IMR-90 (cell line): Measurements from ENCODE around the gene SRBD1. TPM values are rescaled to one million over a fixed set of nuclear protein-coding genes. Genes with fewer than 3 reads are reported as not detected.
A peak's percentile ranks its signal among the peaks of the same experiment; 100 is the strongest.

Source experiments
- ATAC-seq: fragments of 200-7000 bp; cut with Tn5 transposase; 2 replicates; pipeline ENCODE4 v1.9.1; 2020; ENCODE audit warnings: low read depth, mild to moderate bottlenecking, moderate library complexity
- BruUV-seq: library from RNA; stranded (reverse); fragments of 400-500 nt; replicated peaks from 2 replicates; lab custom pipeline; 2021; lab: Mats Ljungman, UMichigan
- CTCF ChIA-PET: fragments of 300-600 bp; formaldehyde crosslinking; extraction: SDS; loops from one replicate; lab custom pipeline; 2021; ENCODE audit warnings: antibody characterized with exemption; lab: Yijun Ruan, JAX
- POLR2A ChIA-PET: fragments of 300-600 bp; sonication (Branson Sonifier 250); formaldehyde crosslinking; loops from one replicate; lab custom pipeline; 2022; ENCODE audit warnings: antibody characterized with exemption; ENCODE audit not compliant: unreplicated experiment; lab: Charles Lee
- DNase-seq: peaks from one replicate; pipeline ENCODE4 v3.0.0; 2013
- H2AFZ ChIP-seq: replicated peaks from 2 replicates; pipeline ENCODE3; 2013; ENCODE audit warnings: low read length, mild to moderate bottlenecking; ENCODE audit not compliant: poor library complexity
- H2AK5ac ChIP-seq: 2 replicates; pipeline ENCODE4 v1.6.1; 2013; ENCODE audit warnings: low read depth, low read length, inconsistent platforms
- H2AK9ac ChIP-seq: replicated peaks from 2 replicates; pipeline ENCODE3; 2013; ENCODE audit warnings: mild to moderate bottlenecking, low read depth, low read length, moderate library complexity; ENCODE audit not compliant: poor library complexity
- H2BK120ac ChIP-seq: 2 replicates; pipeline ENCODE4 v1.6.1; 2013; ENCODE audit warnings: low read depth, low read length, inconsistent platforms
- H2BK15ac ChIP-seq: 3 replicates; pipeline ENCODE4 v1.6.1; 2013; ENCODE audit warnings: low read depth, low read length, inconsistent platforms
- H2BK20ac ChIP-seq: 2 replicates; pipeline ENCODE4 v1.6.1; 2013; ENCODE audit warnings: low read depth, mild to moderate bottlenecking, inconsistent platforms, low read length, moderate library complexity
- H2BK5ac ChIP-seq: 2 replicates; pipeline ENCODE4 v1.6.1; 2013; ENCODE audit warnings: mild to moderate bottlenecking, low read depth, low read length, inconsistent platforms; ENCODE audit not compliant: poor library complexity, severe bottlenecking
- H3K14ac ChIP-seq: replicated peaks from 2 replicates; pipeline ENCODE4 v1.6.1; 2013; ENCODE audit warnings: low read depth, low read length, inconsistent platforms
- H3K18ac ChIP-seq: 2 replicates; pipeline ENCODE4 v1.6.1; 2013; ENCODE audit warnings: low read depth, low read length, control low read depth
- H3K23ac ChIP-seq: 2 replicates; pipeline ENCODE4 v1.6.1; 2013; ENCODE audit warnings: low read depth, low read length, inconsistent platforms
- H3K27ac ChIP-seq: 2 replicates; pipeline ENCODE4 v1.5.1; 2013; ENCODE audit warnings: mild to moderate bottlenecking, control low read depth, low read length; ENCODE audit not compliant: insufficient read depth
- H3K27me3 ChIP-seq: 2 replicates; pipeline ENCODE4 v1.6.1; 2013; ENCODE audit warnings: low read length; ENCODE audit not compliant: control insufficient read depth, insufficient read depth
- H3K36me3 ChIP-seq: 2 replicates; pipeline ENCODE4 v1.6.1; 2013; ENCODE audit warnings: low read length, mixed read lengths; ENCODE audit not compliant: control insufficient read depth, insufficient read depth
- H3K4ac ChIP-seq: 2 replicates; pipeline ENCODE4 v1.6.1; 2013; ENCODE audit warnings: low read depth, low read length, inconsistent platforms
- H3K4me1 ChIP-seq: 2 replicates; pipeline ENCODE4 v1.6.1; 2013; ENCODE audit warnings: low read length, mixed read lengths; ENCODE audit not compliant: control insufficient read depth, insufficient read depth
- H3K4me2 ChIP-seq: 2 replicates; pipeline ENCODE4 v1.6.1; 2013; ENCODE audit warnings: low read depth, mild to moderate bottlenecking, control low read depth, low read length, moderate library complexity
- H3K4me3 ChIP-seq: 2 replicates; pipeline ENCODE4 v1.5.1; 2013; ENCODE audit warnings: low read depth, mild to moderate bottlenecking, control low read depth, low read length, moderate library complexity; ENCODE audit not compliant: insufficient read depth
- H3K56ac ChIP-seq: 2 replicates; pipeline ENCODE4 v1.6.1; 2013; ENCODE audit warnings: low read length, inconsistent platforms; ENCODE audit not compliant: insufficient read depth; ENCODE audit errors: extremely low read depth
- H3K79me1 ChIP-seq, 2 experiments: 2 replicates each; pipeline ENCODE4 v1.6.1; 2013; ENCODE audit warnings: low read length in 2 of 2, inconsistent platforms in 1 of 2, low read depth in 1 of 2
- H3K9ac ChIP-seq: 2 replicates; pipeline ENCODE4 v1.6.1; 2013; ENCODE audit warnings: low read depth, low read length, control low read depth
- H3K9me1 ChIP-seq: 2 replicates; pipeline ENCODE4 v1.6.1; 2013; ENCODE audit warnings: low read length, inconsistent platforms; ENCODE audit not compliant: insufficient read depth
- H3K9me3 ChIP-seq: 2 replicates; pipeline ENCODE4 v1.6.1; 2013; ENCODE audit warnings: low read length; ENCODE audit not compliant: control insufficient read depth, insufficient read depth
- H4K20me1 ChIP-seq: 2 replicates; pipeline ENCODE4 v1.6.1; 2013; ENCODE audit warnings: low read length, inconsistent platforms; ENCODE audit not compliant: insufficient read depth
- H4K5ac ChIP-seq: 2 replicates; pipeline ENCODE4 v1.6.1; 2013; ENCODE audit warnings: mild to moderate bottlenecking, low read depth, low read length, control low read depth
- H4K8ac ChIP-seq, 2 experiments: 2 replicates each; pipeline ENCODE4 v1.6.1; 2013; ENCODE audit warnings: low read depth in 2 of 2, low read length in 2 of 2, control low read depth in 1 of 2, inconsistent platforms in 1 of 2
- H4K91ac ChIP-seq: 2 replicates; pipeline ENCODE4 v1.6.1; 2013; ENCODE audit warnings: low read depth, low read length, inconsistent platforms; ENCODE audit not compliant: insufficient read depth
- BHLHE40 ChIP-seq: fragments of 150-350 bp; IDR thresholded peaks from 2 replicates; pipeline ENCODE4 v1.6.1; 2016; ENCODE audit warnings: mild to moderate bottlenecking, low read depth, low read length
- CEBPB ChIP-seq: IDR thresholded peaks from 2 replicates; pipeline ENCODE4 v1.6.1; 2012; ENCODE audit warnings: low read depth, low read length, improper control_type of control experiment
- CHD1 ChIP-seq: IDR thresholded peaks from 2 replicates; pipeline ENCODE4 v1.6.1; 2012; ENCODE audit warnings: low read depth, low read length, improper control_type of control experiment
- ELK1 ChIP-seq: fragments of 150-350 bp; IDR thresholded peaks from 2 replicates; pipeline ENCODE4 v1.6.1; 2016; ENCODE audit warnings: low read depth, mild to moderate bottlenecking, low read length, moderate library complexity, borderline replicate concordance
- FOS ChIP-seq: fragments of 150-350 bp; IDR thresholded peaks from 2 replicates; pipeline ENCODE4 v1.6.1; 2016; ENCODE audit warnings: low read depth, low read length
- MAFK ChIP-seq: IDR thresholded peaks from 2 replicates; pipeline ENCODE4 v1.6.1; 2012; ENCODE audit warnings: low read depth, low read length, improper control_type of control experiment
- MAZ ChIP-seq: IDR thresholded peaks from 2 replicates; pipeline ENCODE4 v1.6.1; 2012; ENCODE audit warnings: low read depth, mild to moderate bottlenecking, low read length, improper control_type of control experiment, moderate library complexity, borderline replicate concordance
- MXI1 ChIP-seq: IDR thresholded peaks from 2 replicates; pipeline ENCODE4 v1.6.1; 2012; ENCODE audit warnings: low read depth, mild to moderate bottlenecking, low read length, moderate library complexity, borderline replicate concordance
- NFE2L2 ChIP-seq: fragments of 150-350 bp; IDR thresholded peaks from 2 replicates; pipeline ENCODE4 v1.6.1; 2016; ENCODE audit warnings: low read depth, mild to moderate bottlenecking, low read length
- POLR2A ChIP-seq: IDR thresholded peaks from 2 replicates; pipeline ENCODE4 v1.6.1; 2012; ENCODE audit warnings: mild to moderate bottlenecking, low read depth, low read length
- RAD21 ChIP-seq: IDR thresholded peaks from 2 replicates; pipeline ENCODE4 v1.6.1; 2012; ENCODE audit warnings: low read length, improper control_type of control experiment
- RFX5 ChIP-seq: IDR thresholded peaks from 2 replicates; pipeline ENCODE4 v1.8.0; 2012; ENCODE audit warnings: low read depth, mild to moderate bottlenecking, low read length, moderate library complexity
- SMC3 ChIP-seq: fragments of 150-350 bp; IDR thresholded peaks from 2 replicates; pipeline ENCODE4 v1.6.1; 2016; ENCODE audit warnings: low read depth, mild to moderate bottlenecking, antibody characterized with exemption, low read length, moderate library complexity
- WGBS, 2 experiments: methylation state at CpG; one replicate each; pipeline versions ENCODE4 v1.1.5 to v1.1.7; 2013; ENCODE audit warnings: missing lambda C conversion rate in 2 of 2; ENCODE audit not compliant: insufficient read length in 1 of 2; ENCODE audit errors: extremely low coverage in 2 of 2; 5-methylcytosine and 5-hydroxymethylcytosine counted together
- dilution Hi-C: fragments of 300-500 bp; cut with HindIII; formaldehyde crosslinking; loops from one replicate; pipeline ENCODE4 v1.14.3; 2018; ENCODE audit warnings: low sequenced_read_pairs; ENCODE audit not compliant: unreplicated experiment
- in situ Hi-C: fragments of 300-500 bp; cut with MboI; formaldehyde crosslinking; loops from 3 replicates; pipeline ENCODE4 v1.14.3; 2019; ENCODE audit warnings: low sequenced_read_pairs, inconsistent platforms, mixed read lengths
- intact Hi-C: fragments of 100-400 bp; cut with micrococcal nuclease; formaldehyde crosslinking; loops from 2 replicates; pipeline ENCODE4 v1.10.0; 2022
- polyA plus RNA-seq, 3 experiments: library from polyadenylated mRNA; depleted of rRNA; stranded (reverse); fragments of >200 nt; gene quantifications; 2 replicates each; pipeline ENCODE4 v1.2.3, GENCODE V29; 2012; ENCODE audit warnings: low replicate concordance in 1 of 3
- total RNA-seq: library from RNA; depleted of rRNA; stranded (reverse); fragments of >200 nt; gene quantifications from 2 replicates; pipeline ENCODE4 v1.2.3, GENCODE V29; 2012
- TF ChIP-seq, protein P1 (sequence below): fragments of 150-350 bp; IDR thresholded peaks from 2 replicates; pipeline ENCODE4 v1.6.1; 2017; ENCODE audit warnings: mild to moderate bottlenecking, antibody characterized with exemption, low read length, low read depth
- TF ChIP-seq, protein P2 (sequence below): conservative IDR thresholded peaks from 2 replicates; pipeline ENCODE4 v1.5.1; 2012; ENCODE audit warnings: mild to moderate bottlenecking, low read depth, low read length, improper control_type of control experiment

Gene SRBD1
- total and polyA plus RNA-seq, 2 of the 4 experiments (the other 2 are of a cell fraction): 3.5 to 14.7 TPM

DNA sequence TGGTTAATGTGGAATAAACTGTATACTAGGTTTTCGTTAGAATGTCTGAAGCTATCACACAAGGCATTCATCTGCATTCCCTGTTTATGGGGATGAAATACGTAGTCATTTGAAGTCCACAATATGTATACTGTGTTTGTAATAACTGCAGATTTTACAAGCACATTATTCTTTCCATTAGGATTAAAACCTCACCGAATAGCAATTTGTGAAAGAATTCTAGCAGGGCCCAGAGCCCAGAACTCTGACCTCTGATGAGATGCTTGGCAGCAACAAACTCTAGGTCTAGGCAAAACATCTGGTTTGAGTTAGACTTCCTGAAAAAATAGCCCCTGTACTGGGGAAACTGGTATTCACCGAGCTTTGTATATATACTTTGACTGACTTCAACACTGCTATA, 158.2 kb downstream of the SRBD1 start:
- no peaks in the 10 kb centered on the region for H3K9me3 ChIP-seq

More for the DNA sequence above, 158.2 kb downstream of the SRBD1 start:
- POLR2A ChIA-PET: interaction anchor here (0.6 kb wide), 1 partner anchor 17 kb away, joined by 7 read pairs; no protein-coding TSS in a partner anchor
- Histone ChIP-seq H4K91ac (no peak overlapping the region), H3K18ac (no peak overlapping the region), H3K27ac (no peak overlapping the region), H2BK5ac (no peak overlapping the region), H4K5ac (no peak overlapping the region), H3K4me1 (no peaks in the 10 kb centered on the region), H3K9ac (no peak overlapping the region), H3K27me3 (no peaks in the 10 kb centered on the region), H3K4me2 (no peak overlapping the region), H3K36me3 (no peaks in the 10 kb centered on the region), H2BK120ac (no peak overlapping the region), H4K8ac (no peak overlapping the region), H4K20me1 (no peaks in the 10 kb centered on the region), H3K9me1 (no peaks in the 10 kb centered on the region), H2BK15ac (no peak overlapping the region), H3K79me1 (no peaks in the 10 kb centered on the region), H2AFZ (no peak overlapping the region), H3K14ac (no peak overlapping the region), H2BK20ac (no peak overlapping the region), H3K4ac (no peak overlapping the region), H3K23ac (no peak overlapping the region), H2AK5ac (no peak overlapping the region), H3K56ac (no peak overlapping the region), H2AK9ac (no peak overlapping the region), H3K4me3 (no peak overlapping the region)
- TF ChIP-seq RAD21 (no peak), MXI1 (no peak), POLR2A (no peak), BHLHE40 (no peak), CEBPB (no peak), NFE2L2 (no peak), MAZ (no peak), CHD1 (no peak), FOS (no peak), RFX5 (no peak), ELK1 (no peak), MAFK (no peak), SMC3 (no peak)
- TF ChIP-seq, protein P1, sequence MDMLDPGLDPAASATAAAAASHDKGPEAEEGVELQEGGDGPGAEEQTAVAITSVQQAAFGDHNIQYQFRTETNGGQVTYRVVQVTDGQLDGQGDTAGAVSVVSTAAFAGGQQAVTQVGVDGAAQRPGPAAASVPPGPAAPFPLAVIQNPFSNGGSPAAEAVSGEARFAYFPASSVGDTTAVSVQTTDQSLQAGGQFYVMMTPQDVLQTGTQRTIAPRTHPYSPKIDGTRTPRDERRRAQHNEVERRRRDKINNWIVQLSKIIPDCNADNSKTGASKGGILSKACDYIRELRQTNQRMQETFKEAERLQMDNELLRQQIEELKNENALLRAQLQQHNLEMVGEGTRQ: no peak
- TF ChIP-seq, protein P2, sequence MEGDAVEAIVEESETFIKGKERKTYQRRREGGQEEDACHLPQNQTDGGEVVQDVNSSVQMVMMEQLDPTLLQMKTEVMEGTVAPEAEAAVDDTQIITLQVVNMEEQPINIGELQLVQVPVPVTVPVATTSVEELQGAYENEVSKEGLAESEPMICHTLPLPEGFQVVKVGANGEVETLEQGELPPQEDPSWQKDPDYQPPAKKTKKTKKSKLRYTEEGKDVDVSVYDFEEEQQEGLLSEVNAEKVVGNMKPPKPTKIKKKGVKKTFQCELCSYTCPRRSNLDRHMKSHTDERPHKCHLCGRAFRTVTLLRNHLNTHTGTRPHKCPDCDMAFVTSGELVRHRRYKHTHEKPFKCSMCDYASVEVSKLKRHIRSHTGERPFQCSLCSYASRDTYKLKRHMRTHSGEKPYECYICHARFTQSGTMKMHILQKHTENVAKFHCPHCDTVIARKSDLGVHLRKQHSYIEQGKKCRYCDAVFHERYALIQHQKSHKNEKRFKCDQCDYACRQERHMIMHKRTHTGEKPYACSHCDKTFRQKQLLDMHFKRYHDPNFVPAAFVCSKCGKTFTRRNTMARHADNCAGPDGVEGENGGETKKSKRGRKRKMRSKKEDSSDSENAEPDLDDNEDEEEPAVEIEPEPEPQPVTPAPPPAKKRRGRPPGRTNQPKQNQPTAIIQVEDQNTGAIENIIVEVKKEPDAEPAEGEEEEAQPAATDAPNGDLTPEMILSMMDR: no peak
- CTCF ChIA-PET: interaction anchor here (0.6 to 1.0 kb wide), 2 partner anchors 12 to 329 kb away, joined by 3 to 4 read pairs; no protein-coding TSS in a partner anchor
- DNase-seq (peak; percentile 96), ATAC-seq (peak; percentile 99)
- in situ Hi-C loops (no loop called here), dilution Hi-C loops (no loop called here), intact Hi-C loops (no loop called here)
- no TSS peak for BruUV-seq
- WGBS, 2 experiments: no CpG with 5 or more reads among the region's 4 CpGs
